T-helper 1 cell treated with Interleukin-12 subunit alpha and Interleukin-12 subunit beta and Interleukin-4 antibody, amounts not matched to agents 30 μg/mL and 1 μg/mL, for 36 hours (primary cell): ENCODE results near the gene UQCR11.

Experiments used
- H3K27ac Mint-ChIP-seq: one replicate; pipeline ENCODE4 v1.8.0; 2021; ENCODE audit warnings: mild to moderate bottlenecking, mixed read lengths
- H3K27me3 Mint-ChIP-seq: one replicate; pipeline ENCODE4 v1.8.0; 2021; ENCODE audit warnings: low read depth, mixed read lengths
- H3K36me3 Mint-ChIP-seq: one replicate; pipeline ENCODE4 v1.8.0; 2021; ENCODE audit warnings: low read depth, mixed read lengths
- H3K4me1 Mint-ChIP-seq: one replicate; pipeline ENCODE4 v1.8.0; 2021; ENCODE audit warnings: low read depth, mixed read lengths
- H3K4me3 Mint-ChIP-seq: one replicate; pipeline ENCODE4 v1.8.0; 2021; ENCODE audit warnings: mild to moderate bottlenecking, moderate library complexity, mixed read lengths
- H3K9me3 Mint-ChIP-seq: one replicate; pipeline ENCODE4 v1.8.0; 2021; ENCODE audit warnings: mixed read lengths

UQCR11 gene

DNA sequence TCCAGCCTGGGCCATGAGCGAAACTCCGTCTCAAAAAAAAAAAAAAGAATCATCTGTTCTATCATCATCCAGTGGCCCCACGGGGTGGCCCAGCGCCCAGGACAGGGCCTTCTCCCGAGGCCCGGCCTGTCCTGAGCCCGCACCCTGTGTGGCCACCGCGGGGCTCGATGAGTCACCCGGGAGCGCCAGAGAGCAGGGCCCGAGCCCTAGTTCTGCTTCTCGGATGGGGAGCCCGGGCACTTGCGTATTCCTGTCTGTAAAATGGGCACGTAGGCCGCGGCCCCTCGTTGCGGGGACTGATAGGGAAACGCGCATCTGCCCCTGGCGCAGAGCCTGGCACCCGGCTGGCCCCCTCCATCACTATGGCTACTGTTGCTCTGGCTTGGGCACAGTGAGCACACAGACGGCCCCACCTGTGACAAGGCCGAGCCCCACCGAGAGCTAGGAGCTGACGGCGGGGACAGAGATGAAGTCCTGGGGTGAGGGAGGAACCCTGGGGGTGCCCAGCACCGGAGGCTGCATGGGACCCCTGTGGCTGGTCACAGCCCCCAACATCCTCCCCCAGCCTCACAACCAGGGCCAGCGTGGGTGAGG lies 21.3 kb upstream of the UQCR11 start:
- H3K9me3 Mint-ChIP-seq, result no peaks in the 10 kb centered on the region
- H3K4me1 Mint-ChIP-seq, result no peaks in the 10 kb centered on the region
- H3K27ac Mint-ChIP-seq, result no peak overlapping the region
- peaks cover 7% of the 10 kb centered on the region for H3K36me3 Mint-ChIP-seq
- H3K27me3 Mint-ChIP-seq, result no peaks in the 10 kb centered on the region
- H3K4me3 Mint-ChIP-seq, result no peak overlapping the region

DNA sequence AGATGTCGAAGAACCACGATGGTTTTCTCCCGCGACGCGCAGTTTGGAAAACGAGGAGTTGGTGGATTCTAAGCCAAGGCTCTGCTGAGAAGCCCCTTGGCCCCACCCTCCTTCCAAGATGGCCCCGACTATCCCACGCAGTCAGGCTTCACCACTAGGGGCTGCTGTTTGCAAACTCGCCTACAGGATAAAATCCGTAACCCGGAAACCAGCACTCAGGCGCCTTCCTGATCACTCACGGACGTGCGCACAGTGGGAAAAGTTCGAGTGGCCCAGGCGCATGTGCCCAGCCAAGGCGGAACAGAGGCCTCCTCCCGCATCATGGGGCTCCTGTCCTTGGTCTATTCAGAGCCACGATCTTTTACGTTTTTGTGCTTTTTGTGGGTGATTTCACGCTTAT lies 19.2 kb upstream of the UQCR11 start:
- Mint-ChIP-seq H3K4me3 (no peak overlapping the region), H3K36me3 (peaks cover 7% of the 10 kb centered on the region), H3K9me3 (no peaks in the 10 kb centered on the region), H3K27ac (no peak overlapping the region), H3K27me3 (no peaks in the 10 kb centered on the region), H3K4me1 (no peaks in the 10 kb centered on the region)

DNA sequence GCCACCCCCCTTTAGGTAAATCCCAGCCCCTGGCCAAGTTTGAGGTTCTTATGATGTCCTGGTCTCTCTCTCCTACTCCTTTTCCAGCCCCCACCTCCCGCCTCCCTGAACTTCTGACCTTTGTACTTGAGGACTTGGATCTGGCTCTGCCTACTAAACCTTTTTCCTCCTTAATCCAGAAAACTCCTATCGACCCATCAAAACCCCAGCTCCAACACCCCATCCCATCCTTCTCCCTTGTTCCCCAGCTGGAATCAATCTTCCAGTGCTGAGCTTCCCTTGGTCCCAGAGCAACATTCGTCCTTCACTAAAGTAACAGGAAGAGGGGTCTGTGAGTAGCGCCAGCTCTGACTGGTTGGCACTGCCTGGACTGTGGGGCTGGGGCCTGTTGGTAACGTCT lies 17.3 kb upstream of the UQCR11 start:
- H3K9me3 Mint-ChIP-seq, result no peaks in the 10 kb centered on the region
- H3K4me3 Mint-ChIP-seq, result no peak overlapping the region
- H3K27ac Mint-ChIP-seq, result no peak overlapping the region
- H3K27me3 Mint-ChIP-seq, result no peaks in the 10 kb centered on the region
- peaks cover 10% of the 10 kb centered on the region for H3K36me3 Mint-ChIP-seq
- peaks cover 2% of the 10 kb centered on the region for H3K4me1 Mint-ChIP-seq

DNA sequence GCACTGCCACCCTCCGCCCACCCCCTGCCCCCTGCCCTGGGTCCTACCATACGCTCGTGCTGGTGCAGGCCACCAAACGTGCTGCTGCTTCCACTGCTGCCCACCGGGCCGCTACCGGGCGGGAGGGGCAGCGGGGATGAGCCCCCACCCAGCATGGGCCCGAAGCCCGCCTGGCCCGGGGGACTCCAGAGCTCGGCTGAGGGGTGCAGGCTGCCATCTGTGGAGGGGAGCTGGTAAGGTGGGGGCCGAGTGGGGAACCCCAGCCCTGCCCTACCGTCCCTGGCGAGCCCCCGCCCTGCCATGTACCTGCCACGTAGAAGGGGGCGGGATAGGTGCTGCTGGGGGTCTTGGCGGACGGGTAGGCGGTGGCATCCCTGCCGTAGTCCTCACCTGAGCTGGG lies 16.7 kb upstream of the UQCR11 start:
- Mint-ChIP-seq H3K27me3 (no peaks in the 10 kb centered on the region), H3K9me3 (no peaks in the 10 kb centered on the region), H3K4me3 (no peak overlapping the region), H3K27ac (no peak overlapping the region), H3K36me3 (peaks cover 10% of the 10 kb centered on the region), H3K4me1 (peaks cover 2% of the 10 kb centered on the region)

DNA sequence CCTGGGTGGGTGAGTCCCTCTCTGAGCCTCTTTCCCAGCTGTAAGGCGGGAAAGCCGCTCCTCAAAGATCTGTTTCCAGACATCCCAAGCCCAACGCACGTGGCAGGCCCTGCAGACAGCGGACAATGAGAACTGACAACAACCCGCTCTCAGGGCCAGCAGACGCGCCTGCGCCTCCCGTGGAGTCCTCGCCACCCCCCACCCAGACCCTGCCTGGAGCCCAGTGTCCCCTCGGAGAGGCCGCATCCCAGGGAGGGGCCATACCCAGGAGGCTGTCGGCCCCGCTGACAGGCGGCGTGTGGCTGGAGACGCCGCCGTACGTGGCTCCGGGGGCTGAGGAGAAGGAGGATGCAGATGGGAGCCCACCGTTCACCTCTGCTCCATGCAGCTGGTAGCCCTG lies 16.3 kb upstream of the UQCR11 start:
- H3K9me3 Mint-ChIP-seq, result no peaks in the 10 kb centered on the region
- peaks cover 4% of the 10 kb centered on the region for H3K4me1 Mint-ChIP-seq
- H3K27ac Mint-ChIP-seq, result no peak overlapping the region
- H3K27me3 Mint-ChIP-seq, result no peaks in the 10 kb centered on the region
- H3K4me3 Mint-ChIP-seq, result no peak overlapping the region
- H3K36me3 Mint-ChIP-seq, result peaks cover 13% of the 10 kb centered on the region

DNA sequence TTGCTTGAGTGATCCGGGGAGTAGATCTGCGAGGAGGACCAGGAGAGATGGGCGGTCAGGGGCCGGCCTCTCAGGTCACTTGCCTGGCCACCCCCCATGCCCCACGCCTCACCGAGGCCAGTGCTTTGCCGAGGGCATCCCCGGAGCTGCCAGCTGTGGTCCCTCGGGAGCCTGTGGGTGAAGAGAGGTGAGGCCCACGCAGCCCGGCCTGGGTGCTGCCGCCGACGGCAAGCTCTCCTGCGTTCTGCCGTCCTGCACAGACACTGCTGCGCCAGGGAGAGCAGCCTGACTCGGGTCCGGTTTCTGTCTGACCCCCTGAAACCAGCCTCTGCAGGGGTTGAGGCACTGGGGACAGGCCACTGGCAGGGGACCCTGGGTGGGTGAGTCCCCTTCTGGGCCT lies 15.8 kb upstream of the UQCR11 start:
- H3K27me3 Mint-ChIP-seq, result no peaks in the 10 kb centered on the region
- peaks cover 4% of the 10 kb centered on the region for H3K4me1 Mint-ChIP-seq
- no peak overlapping the region for H3K4me3 Mint-ChIP-seq
- H3K27ac Mint-ChIP-seq, result no peak overlapping the region
- no peaks in the 10 kb centered on the region for H3K9me3 Mint-ChIP-seq
- H3K36me3 Mint-ChIP-seq, result peaks cover 13% of the 10 kb centered on the region

DNA sequence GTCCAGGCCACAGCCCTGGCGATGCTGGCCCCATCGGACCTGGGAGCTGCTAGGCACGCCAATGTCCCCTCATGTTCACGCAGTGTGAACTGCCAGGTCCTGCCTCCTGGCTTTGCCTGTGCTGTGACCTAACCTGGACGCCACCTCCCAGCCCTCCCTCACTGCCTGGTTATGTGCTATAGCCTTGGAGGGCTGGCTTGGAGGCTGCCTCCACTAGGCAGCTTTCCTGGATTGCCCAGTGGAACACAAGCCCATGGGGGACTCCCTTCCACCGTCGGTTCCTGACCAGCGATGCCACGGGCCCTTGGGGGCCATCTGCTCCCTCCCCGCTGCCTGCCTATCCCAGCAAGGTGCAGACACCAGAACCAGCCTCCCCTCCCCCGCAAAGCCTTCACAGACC lies 15.2 kb upstream of the UQCR11 start:
- no peak overlapping the region for H3K27ac Mint-ChIP-seq
- no peaks in the 10 kb centered on the region for H3K27me3 Mint-ChIP-seq
- H3K9me3 Mint-ChIP-seq, result no peaks in the 10 kb centered on the region
- H3K36me3 Mint-ChIP-seq, result peaks cover 18% of the 10 kb centered on the region
- H3K4me3 Mint-ChIP-seq, result no peak overlapping the region
- peaks cover 4% of the 10 kb centered on the region for H3K4me1 Mint-ChIP-seq

DNA sequence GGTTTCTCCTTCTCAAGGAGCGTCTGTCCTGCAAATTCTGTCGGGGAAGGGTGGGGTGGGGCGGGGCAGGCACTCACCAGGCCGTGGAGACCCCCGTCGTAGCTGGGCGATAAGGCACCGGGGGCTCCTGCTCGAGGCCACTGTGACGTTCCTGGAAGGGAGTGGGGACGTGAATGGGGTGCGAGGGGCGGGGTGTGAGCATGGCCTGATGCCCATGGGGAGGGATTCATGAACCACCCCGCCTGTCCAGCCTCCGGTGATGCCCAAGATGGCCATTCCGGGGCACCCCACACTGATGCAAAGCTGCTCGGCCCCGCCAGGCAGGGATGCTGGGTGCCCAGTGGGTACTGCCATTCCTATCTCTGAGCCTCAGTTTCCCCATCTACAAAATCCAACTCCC lies 14.4 kb upstream of the UQCR11 start:
- peaks cover 21% of the 10 kb centered on the region for H3K36me3 Mint-ChIP-seq
- H3K4me1 Mint-ChIP-seq, result peaks cover 4% of the 10 kb centered on the region
- H3K27me3 Mint-ChIP-seq, result no peaks in the 10 kb centered on the region
- no peaks in the 10 kb centered on the region for H3K9me3 Mint-ChIP-seq
- H3K4me3 Mint-ChIP-seq, result no peak overlapping the region
- no peak overlapping the region for H3K27ac Mint-ChIP-seq

DNA sequence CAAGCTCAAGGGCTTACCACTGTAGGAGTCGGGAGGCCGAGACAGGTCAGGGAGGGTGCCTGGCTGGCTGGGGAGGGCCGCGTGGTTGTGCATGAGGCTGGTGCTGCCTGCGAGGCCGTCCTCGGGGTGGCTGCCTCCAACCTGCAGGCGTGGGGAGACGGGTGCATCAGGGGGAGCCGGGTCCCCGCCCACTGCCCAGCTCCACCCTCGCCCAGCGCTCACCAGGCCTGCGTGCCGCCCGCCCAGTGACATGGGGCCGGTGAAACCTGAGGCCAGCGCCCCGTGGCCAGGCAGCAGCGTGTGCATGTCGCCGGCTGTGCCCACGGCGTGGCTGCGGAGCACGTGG lies 13.8 kb upstream of the UQCR11 start:
- no peak overlapping the region for H3K4me3 Mint-ChIP-seq
- H3K27ac Mint-ChIP-seq, result no peak overlapping the region
- peaks cover 22% of the 10 kb centered on the region for H3K36me3 Mint-ChIP-seq
- no peaks in the 10 kb centered on the region for H3K27me3 Mint-ChIP-seq
- peaks cover 4% of the 10 kb centered on the region for H3K4me1 Mint-ChIP-seq
- no peaks in the 10 kb centered on the region for H3K9me3 Mint-ChIP-seq

DNA sequence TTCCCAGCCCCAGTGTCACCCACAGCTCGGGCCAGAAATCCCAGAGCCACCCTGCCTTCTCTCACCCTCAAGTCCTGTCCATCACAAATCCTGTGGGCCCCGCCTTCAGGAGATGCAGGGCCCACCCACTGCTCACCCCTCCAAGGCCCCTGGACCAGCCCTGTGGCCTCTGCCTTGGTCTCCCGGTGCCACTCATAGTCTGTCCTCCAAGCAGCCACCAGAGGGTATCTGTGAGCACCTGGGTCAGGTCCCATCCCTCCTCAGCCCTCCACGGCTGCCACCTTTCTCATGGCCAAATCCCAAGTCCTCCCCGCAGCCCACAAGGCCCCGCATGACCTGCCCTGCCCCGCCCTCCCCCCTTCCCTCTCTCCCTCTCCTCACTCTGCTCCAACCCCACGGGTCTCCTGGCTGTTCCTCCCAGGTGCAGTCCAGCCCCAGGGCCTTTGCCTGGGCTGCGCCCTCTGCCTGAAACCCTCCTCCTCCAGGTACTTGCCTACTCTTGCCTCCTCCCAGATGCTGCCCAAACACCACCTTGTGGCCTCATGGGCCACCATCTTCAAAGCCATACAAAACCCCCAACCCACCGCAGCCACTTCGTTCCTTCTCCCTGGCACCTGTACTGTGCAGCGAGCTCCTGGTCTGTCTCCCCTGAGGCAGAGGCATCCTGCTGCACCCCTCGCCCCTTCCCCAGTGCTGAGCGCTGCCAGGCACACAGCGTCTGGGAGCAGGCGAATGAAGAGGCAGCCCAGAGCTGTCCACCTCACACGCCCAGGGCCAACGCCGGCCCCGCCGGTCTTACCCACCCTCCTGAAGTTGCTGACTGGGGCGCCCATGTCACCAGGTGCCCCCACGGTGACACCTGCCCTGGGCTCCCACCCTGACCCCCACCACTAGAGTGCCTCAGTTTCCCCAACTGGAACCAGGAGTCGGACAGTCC lies 13.2 kb upstream of the UQCR11 start:
- Mint-ChIP-seq H3K36me3 (peaks cover 22% of the 10 kb centered on the region), H3K4me1 (peaks cover 4% of the 10 kb centered on the region), H3K27me3 (no peaks in the 10 kb centered on the region), H3K4me3 (no peak overlapping the region), H3K27ac (peak overlapping the region; percentile 76), H3K9me3 (no peaks in the 10 kb centered on the region)

DNA sequence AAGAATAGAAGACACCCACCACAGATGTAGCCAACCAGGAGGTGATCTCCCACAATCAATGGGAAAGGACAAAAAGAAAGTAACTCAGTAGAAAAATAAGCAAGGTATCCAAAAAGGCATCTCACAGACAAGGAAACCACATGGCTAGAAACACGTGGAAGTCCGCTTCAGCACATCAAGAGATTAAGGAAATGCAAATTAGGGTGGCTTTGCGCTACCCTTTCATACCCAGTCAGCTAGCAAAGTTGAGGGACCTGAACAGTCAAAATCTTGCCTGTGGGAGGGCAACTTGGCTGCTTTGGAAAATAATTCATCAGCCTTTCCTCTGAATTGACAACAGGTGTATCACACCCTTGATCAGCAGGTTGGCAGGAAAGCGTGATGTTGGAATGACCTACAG lies 11.6 kb upstream of the UQCR11 start:
- H3K36me3 Mint-ChIP-seq, result peaks cover 19% of the 10 kb centered on the region
- no peaks in the 10 kb centered on the region for H3K9me3 Mint-ChIP-seq
- no peaks in the 10 kb centered on the region for H3K27me3 Mint-ChIP-seq
- no peak overlapping the region for H3K4me3 Mint-ChIP-seq
- peak overlapping the region; percentile 22 for H3K27ac Mint-ChIP-seq
- H3K4me1 Mint-ChIP-seq, result peaks cover 4% of the 10 kb centered on the region

DNA sequence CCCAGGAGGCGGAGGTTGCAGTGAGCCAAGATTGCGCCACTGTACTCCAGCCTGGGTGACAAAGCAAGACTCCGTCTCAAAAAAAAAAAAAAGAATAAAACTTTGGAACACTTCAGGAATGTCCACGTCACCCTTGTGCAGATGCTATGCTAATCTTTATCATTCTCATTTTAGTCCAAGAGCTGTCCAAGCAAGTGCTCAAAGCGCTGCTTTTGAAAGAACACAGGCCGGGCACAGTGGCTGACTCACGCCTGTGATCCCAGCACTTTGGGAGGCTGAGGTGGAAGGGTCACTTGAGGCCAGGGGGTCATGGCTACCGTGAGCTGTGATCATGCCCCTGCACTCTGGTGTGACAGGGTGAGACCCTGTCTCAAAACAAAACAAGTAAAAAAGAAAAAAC lies 11.1 kb upstream of the UQCR11 start:
- Mint-ChIP-seq H3K36me3 (peaks cover 20% of the 10 kb centered on the region), H3K9me3 (no peaks in the 10 kb centered on the region), H3K4me1 (peaks cover 4% of the 10 kb centered on the region), H3K27ac (no peak overlapping the region), H3K4me3 (no peak overlapping the region), H3K27me3 (no peaks in the 10 kb centered on the region)

DNA sequence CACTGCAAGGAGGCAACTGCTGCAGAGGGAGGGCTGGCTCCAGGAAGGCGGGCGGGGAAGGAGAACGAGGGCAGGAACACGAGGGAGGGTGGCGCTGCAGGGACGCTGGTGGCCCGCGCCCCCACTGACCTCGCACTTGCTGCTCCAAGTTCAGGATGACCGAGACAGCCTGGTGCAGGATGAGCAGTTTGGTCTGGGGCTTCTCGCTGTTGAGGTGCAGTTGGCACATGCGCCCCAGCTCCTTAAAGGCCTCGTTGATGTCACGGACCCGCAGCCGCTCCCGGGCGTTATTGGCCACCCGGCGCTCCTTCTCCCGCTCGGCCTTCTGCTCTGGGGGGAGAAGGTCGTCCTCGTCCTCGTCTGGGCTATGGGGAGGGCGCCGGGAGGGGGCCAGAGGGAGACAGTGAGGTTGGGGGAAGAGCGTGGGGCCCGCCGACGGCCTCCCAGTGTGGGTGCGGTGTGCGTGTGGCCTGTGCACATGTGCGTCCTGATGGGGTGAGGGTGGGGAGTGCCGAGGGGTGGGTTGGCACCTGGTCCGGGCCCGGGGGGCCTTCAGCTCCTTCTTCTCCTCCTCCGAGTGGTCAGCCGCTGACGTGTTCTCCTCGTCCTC lies 10.0 kb upstream of the UQCR11 start:
- Mint-ChIP-seq H3K36me3 (peaks cover 23% of the 10 kb centered on the region), H3K27ac (no peak overlapping the region), H3K4me1 (peaks cover 4% of the 10 kb centered on the region)

DNA sequence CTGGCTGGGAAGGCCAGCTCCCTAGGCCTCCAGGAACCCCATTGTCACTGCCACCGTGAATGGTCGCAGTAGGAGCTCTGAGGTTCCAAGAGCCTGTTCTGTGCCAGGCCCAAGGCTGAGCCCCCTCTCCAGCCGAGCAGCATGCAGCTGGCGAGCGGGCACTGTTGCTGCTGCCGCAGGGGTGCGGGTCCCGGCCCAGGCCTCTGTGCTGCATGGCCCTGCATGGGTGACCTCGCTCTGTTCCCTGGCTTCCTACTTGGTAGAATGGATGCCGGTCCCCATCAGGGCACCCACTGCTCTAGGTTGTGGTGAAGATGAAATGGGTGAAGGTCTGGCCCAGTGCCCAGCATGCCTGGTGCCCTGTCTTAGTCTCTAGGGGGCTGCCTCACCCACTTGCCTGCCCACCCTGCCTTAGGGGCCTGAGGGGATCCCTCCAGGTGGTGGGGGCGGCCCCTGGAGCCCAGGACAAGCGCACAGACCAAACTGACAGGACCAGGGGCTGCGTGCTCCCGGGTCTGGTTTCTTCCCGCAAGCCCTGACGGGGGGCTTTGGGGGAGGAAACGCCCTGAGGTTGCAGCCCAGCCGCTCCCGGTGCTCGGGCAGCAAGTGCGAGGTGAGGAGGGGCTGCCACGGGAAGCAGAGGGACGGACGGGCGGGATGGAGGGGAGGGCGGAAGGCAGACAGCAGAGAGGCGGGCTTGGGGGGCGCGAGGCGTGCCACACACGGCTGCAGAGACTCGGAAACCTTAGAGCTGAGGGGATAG lies 8.7 kb upstream of the UQCR11 start:
- no peak overlapping the region for H3K27ac Mint-ChIP-seq
- peaks cover 9% of the 10 kb centered on the region for H3K4me1 Mint-ChIP-seq
- H3K36me3 Mint-ChIP-seq, result peaks cover 23% of the 10 kb centered on the region
- no peak overlapping the region for H3K4me3 Mint-ChIP-seq
- no peaks in the 10 kb centered on the region for H3K27me3 Mint-ChIP-seq
- no peaks in the 10 kb centered on the region for H3K9me3 Mint-ChIP-seq

More for the DNA sequence above, 10.0 kb upstream of the UQCR11 start:
- Mint-ChIP-seq H3K9me3 (no peaks in the 10 kb centered on the region), H3K27me3 (no peaks in the 10 kb centered on the region), H3K4me3 (no peak overlapping the region)
